GM12878 (cell line): Measurements from ENCODE around the gene PRKCB. TPM values are rescaled to one million over a fixed set of nuclear protein-coding genes. Genes with fewer than 3 reads are reported as not detected.
A peak's percentile ranks its signal among the peaks of the same experiment; 100 is the strongest.

Experiments used
- BCL3 ChIP-seq: IDR thresholded peaks from 2 replicates; pipeline ENCODE4 v1.6.1; 2011; ENCODE audit warnings: borderline replicate concordance, low read depth, mild to moderate bottlenecking, moderate library complexity, low read length; ENCODE audit not compliant: insufficient read depth, poor library complexity, severe bottlenecking
- EED ChIP-seq: sonication (generic); IDR thresholded peaks from 2 replicates; pipeline ENCODE4 v1.6.1; 2016; ENCODE audit warnings: antibody characterized with exemption, low read depth
- IKZF2 ChIP-seq, 2 experiments: fragments of 450-650 bp; IDR thresholded peaks; 2 replicates each; pipeline ENCODE4 v1.6.1; 2017; ENCODE audit warnings: mild to moderate bottlenecking in 2 of 2, moderate library complexity in 2 of 2
- NR2C2 ChIP-seq: IDR thresholded peaks from 2 replicates; pipeline ENCODE4 v1.6.1; 2011; ENCODE audit warnings: borderline replicate concordance, low read depth; ENCODE audit not compliant: control insufficient read depth, insufficient read length
- POLR2AphosphoS2 ChIP-seq: IDR thresholded peaks from 2 replicates; pipeline ENCODE4 v1.6.1; 2011; ENCODE audit warnings: low read depth, mild to moderate bottlenecking, low read length, improper control_type of control experiment, moderate library complexity
- SIN3A ChIP-seq: IDR thresholded peaks from 2 replicates; pipeline ENCODE4 v1.6.1; 2012; ENCODE audit warnings: low read depth, low read length, improper control_type of control experiment
- STAT3 ChIP-seq: IDR thresholded peaks from 2 replicates; pipeline ENCODE4 v1.6.1; 2011; ENCODE audit warnings: low read depth, low read length, improper control_type of control experiment
- polyA plus RNA-seq, 11 experiments: library from polyadenylated mRNA; depleted of rRNA in 4 of 11; unstranded in 6 of 11; stranded (reverse) in 5 of 11; fragments of >200 nt; fragmentation: Nextera tagmentation in 4 of 11; fragmentation: Illumina TruSeq in 1 of 11; extraction: Ambion mirVana in 4 of 11; extraction: Trizol in 1 of 11; gene quantifications; 1 replicate in 1 of 11; 2 replicates in 10 of 11; pipeline versions ENCODE4 v1.2.1 to v1.2.3, GENCODE V29; 2011 to 2016; ENCODE audit warnings: inconsistent platforms in 2 of 11, missing spikeins in 2 of 11, low read depth in 1 of 11
- total RNA-seq, 4 experiments: library from RNA; depleted of rRNA in 3 of 4; stranded (reverse); fragments of >200 nt in 3 of 4; fragmentation: Illumina TruSeq in 1 of 4; extraction: Trizol in 1 of 4; gene quantifications; 2 replicates each; pipeline versions ENCODE4 v1.2.1 to v1.2.3, GENCODE V29; 2013 to 2021
- TF ChIP-seq, protein P1 (sequence below): fragments of 450-650 bp; IDR thresholded peaks from 2 replicates; pipeline ENCODE4 v1.6.1; 2018; ENCODE audit warnings: borderline replicate concordance, mild to moderate bottlenecking; ENCODE audit not compliant: partially characterized antibody
- TF ChIP-seq, protein P2 (sequence below): fragments of 450-650 bp; IDR thresholded peaks from 2 replicates; pipeline ENCODE4 v1.6.1; 2016; ENCODE audit warnings: mild to moderate bottlenecking, moderate library complexity, borderline replicate concordance
- TF ChIP-seq, protein P3 (sequence below): fragments of 450-650 bp; IDR thresholded peaks from 2 replicates; pipeline ENCODE4 v1.6.1; 2017; ENCODE audit warnings: mild to moderate bottlenecking, moderate library complexity
- TF ChIP-seq, protein P4 (sequence below): fragments of 450-650 bp; IDR thresholded peaks from 2 replicates; pipeline ENCODE4 v1.6.1; 2016; ENCODE audit warnings: mild to moderate bottlenecking
- TF ChIP-seq, protein P5 (sequence below): fragments of 450-650 bp; IDR thresholded peaks from 2 replicates; pipeline ENCODE4 v1.6.1; 2017; ENCODE audit warnings: mild to moderate bottlenecking, low read depth, inconsistent platforms; ENCODE audit not compliant: poor library complexity, severe bottlenecking

PRKCB gene
- total and polyA plus RNA-seq, 10 of the 15 experiments (the other 5 are each of a cell fraction or from before 2014, with no cell fraction given), result 21.4 to 158 (median 97.3) TPM

- TF ChIP-seq, protein P1, sequence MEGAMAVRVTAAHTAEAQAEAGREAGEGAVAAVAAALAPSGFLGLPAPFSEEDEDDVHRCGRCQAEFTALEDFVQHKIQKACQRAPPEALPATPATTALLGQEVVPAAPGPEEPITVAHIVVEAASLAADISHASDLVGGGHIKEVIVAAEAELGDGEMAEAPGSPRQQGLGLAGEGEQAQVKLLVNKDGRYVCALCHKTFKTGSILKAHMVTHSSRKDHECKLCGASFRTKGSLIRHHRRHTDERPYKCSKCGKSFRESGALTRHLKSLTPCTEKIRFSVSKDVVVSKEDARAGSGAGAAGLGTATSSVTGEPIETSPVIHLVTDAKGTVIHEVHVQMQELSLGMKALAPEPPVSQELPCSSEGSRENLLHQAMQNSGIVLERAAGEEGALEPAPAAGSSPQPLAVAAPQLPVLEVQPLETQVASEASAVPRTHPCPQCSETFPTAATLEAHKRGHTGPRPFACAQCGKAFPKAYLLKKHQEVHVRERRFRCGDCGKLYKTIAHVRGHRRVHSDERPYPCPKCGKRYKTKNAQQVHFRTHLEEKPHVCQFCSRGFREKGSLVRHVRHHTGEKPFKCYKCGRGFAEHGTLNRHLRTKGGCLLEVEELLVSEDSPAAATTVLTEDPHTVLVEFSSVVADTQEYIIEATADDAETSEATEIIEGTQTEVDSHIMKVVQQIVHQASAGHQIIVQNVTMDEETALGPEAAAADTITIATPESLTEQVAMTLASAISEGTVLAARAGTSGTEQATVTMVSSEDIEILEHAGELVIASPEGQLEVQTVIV, result no peak
- TF ChIP-seq, protein P2, sequence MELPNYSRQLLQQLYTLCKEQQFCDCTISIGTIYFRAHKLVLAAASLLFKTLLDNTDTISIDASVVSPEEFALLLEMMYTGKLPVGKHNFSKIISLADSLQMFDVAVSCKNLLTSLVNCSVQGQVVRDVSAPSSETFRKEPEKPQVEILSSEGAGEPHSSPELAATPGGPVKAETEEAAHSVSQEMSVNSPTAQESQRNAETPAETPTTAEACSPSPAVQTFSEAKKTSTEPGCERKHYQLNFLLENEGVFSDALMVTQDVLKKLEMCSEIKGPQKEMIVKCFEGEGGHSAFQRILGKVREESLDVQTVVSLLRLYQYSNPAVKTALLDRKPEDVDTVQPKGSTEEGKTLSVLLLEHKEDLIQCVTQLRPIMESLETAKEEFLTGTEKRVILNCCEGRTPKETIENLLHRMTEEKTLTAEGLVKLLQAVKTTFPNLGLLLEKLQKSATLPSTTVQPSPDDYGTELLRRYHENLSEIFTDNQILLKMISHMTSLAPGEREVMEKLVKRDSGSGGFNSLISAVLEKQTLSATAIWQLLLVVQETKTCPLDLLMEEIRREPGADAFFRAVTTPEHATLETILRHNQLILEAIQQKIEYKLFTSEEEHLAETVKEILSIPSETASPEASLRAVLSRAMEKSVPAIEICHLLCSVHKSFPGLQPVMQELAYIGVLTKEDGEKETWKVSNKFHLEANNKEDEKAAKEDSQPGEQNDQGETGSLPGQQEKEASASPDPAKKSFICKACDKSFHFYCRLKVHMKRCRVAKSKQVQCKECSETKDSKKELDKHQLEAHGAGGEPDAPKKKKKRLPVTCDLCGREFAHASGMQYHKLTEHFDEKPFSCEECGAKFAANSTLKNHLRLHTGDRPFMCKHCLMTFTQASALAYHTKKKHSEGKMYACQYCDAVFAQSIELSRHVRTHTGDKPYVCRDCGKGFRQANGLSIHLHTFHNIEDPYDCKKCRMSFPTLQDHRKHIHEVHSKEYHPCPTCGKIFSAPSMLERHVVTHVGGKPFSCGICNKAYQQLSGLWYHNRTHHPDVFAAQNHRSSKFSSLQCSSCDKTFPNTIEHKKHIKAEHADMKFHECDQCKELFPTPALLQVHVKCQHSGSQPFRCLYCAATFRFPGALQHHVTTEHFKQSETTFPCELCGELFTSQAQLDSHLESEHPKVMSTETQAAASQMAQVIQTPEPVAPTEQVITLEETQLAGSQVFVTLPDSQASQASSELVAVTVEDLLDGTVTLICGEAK, result no peak
- TF ChIP-seq POLR2AphosphoS2 (no peak), SIN3A (no peak), NR2C2 (no peak), IKZF2 (IDR thresholded peaks at IDR 0.05) (peak; percentile 71 to 86; a peak in 2 of 4 replicates), BCL3 (peak; percentile 27), EED (peak; percentile 35; the same call in 1 of the 2 replicates), STAT3 (no peak)
- TF ChIP-seq, protein P3, sequence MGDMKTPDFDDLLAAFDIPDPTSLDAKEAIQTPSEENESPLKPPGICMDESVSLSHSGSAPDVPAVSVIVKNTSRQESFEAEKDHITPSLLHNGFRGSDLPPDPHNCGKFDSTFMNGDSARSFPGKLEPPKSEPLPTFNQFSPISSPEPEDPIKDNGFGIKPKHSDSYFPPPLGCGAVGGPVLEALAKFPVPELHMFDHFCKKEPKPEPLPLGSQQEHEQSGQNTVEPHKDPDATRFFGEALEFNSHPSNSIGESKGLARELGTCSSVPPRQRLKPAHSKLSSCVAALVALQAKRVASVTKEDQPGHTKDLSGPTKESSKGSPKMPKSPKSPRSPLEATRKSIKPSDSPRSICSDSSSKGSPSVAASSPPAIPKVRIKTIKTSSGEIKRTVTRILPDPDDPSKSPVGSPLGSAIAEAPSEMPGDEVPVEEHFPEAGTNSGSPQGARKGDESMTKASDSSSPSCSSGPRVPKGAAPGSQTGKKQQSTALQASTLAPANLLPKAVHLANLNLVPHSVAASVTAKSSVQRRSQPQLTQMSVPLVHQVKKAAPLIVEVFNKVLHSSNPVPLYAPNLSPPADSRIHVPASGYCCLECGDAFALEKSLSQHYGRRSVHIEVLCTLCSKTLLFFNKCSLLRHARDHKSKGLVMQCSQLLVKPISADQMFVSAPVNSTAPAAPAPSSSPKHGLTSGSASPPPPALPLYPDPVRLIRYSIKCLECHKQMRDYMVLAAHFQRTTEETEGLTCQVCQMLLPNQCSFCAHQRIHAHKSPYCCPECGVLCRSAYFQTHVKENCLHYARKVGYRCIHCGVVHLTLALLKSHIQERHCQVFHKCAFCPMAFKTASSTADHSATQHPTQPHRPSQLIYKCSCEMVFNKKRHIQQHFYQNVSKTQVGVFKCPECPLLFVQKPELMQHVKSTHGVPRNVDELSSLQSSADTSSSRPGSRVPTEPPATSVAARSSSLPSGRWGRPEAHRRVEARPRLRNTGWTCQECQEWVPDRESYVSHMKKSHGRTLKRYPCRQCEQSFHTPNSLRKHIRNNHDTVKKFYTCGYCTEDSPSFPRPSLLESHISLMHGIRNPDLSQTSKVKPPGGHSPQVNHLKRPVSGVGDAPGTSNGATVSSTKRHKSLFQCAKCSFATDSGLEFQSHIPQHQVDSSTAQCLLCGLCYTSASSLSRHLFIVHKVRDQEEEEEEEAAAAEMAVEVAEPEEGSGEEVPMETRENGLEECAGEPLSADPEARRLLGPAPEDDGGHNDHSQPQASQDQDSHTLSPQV, result no peak
- TF ChIP-seq, protein P4, sequence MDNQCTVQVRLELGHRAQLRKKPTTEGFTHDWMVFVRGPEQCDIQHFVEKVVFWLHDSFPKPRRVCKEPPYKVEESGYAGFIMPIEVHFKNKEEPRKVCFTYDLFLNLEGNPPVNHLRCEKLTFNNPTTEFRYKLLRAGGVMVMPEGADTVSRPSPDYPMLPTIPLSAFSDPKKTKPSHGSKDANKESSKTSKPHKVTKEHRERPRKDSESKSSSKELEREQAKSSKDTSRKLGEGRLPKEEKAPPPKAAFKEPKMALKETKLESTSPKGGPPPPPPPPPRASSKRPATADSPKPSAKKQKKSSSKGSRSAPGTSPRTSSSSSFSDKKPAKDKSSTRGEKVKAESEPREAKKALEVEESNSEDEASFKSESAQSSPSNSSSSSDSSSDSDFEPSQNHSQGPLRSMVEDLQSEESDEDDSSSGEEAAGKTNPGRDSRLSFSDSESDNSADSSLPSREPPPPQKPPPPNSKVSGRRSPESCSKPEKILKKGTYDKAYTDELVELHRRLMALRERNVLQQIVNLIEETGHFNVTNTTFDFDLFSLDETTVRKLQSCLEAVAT, result peak; percentile 41; the same call in 1 of the 2 replicates
- TF ChIP-seq, protein P5, sequence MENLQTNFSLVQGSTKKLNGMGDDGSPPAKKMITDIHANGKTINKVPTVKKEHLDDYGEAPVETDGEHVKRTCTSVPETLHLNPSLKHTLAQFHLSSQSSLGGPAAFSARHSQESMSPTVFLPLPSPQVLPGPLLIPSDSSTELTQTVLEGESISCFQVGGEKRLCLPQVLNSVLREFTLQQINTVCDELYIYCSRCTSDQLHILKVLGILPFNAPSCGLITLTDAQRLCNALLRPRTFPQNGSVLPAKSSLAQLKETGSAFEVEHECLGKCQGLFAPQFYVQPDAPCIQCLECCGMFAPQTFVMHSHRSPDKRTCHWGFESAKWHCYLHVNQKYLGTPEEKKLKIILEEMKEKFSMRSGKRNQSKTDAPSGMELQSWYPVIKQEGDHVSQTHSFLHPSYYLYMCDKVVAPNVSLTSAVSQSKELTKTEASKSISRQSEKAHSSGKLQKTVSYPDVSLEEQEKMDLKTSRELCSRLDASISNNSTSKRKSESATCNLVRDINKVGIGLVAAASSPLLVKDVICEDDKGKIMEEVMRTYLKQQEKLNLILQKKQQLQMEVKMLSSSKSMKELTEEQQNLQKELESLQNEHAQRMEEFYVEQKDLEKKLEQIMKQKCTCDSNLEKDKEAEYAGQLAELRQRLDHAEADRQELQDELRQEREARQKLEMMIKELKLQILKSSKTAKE, result peak; percentile 40
Observed at GRCh38 chr16:23859713-23860269, 24.0 kb downstream of the PRKCB start (continued).
